Measurements from ENCODE around the gene ZNF367.
A peak's percentile ranks its signal among the peaks of the same experiment; 100 is the strongest.

The ZNF367 gene

DNA sequence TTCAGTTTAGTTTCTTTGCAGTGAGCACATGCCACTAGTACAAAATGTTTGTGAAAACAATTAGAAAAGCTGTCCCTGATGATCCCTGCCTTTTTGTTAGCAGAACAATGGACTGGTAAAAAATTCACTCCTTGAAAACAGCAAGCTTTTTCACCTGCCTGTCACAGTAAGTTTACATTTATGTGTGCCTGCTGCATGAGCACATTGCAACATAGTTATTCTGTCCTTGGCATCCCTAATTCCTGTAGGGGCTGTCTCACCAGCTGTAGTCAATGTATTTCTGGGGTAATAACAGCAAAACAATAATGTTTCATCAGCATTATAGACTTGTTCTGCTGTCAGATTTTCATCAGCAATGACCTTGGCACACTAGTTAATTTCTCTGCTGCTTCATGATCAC, 11.6 kb upstream of the ZNF367 start:
- Histone ChIP-seq H2AFZ (ENCODE audit: low read length) (no peak overlapping the region), H3F3A (ENCODE audit: low read depth) (no peaks in the 10 kb centered on the region), H3K79me2 (ENCODE audit: insufficient read depth, low read length) (no peaks in the 10 kb centered on the region), H4K20me1 (ENCODE audit: insufficient read depth, low read length, poor library complexity, severe bottlenecking) (no peaks in the 10 kb centered on the region), H3K27me3 (ENCODE audit: insufficient read depth, low read length, poor library complexity, severe bottlenecking) (no peaks in the 10 kb centered on the region), H3K4me2 (ENCODE audit: low read depth, low read length, poor library complexity, severe bottlenecking) (no peak overlapping the region), H3K4me3 (ENCODE audit: low read length, poor library complexity, severe bottlenecking) (no peak overlapping the region), H3K9me3 (ENCODE audit: insufficient read depth, low read depth, low read length) (no peaks in the 10 kb centered on the region), H3K36me3 (ENCODE audit: insufficient read depth, low read length) (no peaks in the 10 kb centered on the region), H3K9me2 (replicated peaks; ENCODE audit: low read depth, low read length) (no peaks in the 10 kb centered on the region), H3K9ac (ENCODE audit: low read depth, low read length, poor library complexity, severe bottlenecking) (no peak overlapping the region), H3K4me1 (ENCODE audit: insufficient read depth, low read length, poor library complexity, severe bottlenecking) (peaks cover 2% of the 10 kb centered on the region)
- TF ChIP-seq EZH2phosphoT487 (IDR thresholded peaks at IDR 0.05; ENCODE audit: borderline replicate concordance): no peak
- no peak for TF ChIP-seq CTCF (conservative IDR thresholded peaks at IDR 0.05; ENCODE audit: low read length)

DNA sequence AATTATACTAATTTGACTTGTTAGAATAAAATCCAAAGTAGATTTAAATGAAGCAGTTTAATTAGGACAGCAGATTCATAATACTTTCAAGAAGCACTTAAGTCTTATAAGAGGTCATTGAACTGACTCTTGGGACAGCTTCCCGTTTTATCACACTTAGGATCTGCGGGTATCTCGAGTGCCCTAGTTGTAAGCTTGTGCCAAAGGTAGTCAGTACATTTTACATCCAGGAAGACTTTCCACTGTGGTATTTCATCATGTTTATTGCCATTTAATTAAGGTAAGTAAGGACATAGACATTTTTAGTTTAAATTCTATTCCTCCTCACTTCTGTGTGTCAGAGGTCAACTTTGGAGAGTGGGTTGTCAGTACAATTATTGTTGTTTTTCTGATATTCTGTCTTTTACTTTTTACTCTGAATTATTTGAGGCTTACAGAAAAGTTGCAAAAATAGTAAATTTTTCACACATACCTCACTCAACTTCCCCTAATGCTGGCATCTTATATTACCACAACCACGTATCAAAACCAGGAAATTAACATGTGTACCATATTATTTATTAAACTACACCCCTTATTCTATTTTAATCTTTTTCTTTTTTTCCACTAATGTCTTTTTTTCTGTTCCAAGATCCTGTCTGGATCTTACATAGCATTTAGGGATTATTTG, 7.5 kb upstream of the ZNF367 start:
- Histone ChIP-seq H3K27me3 (ENCODE audit: insufficient read depth, low read length, poor library complexity, severe bottlenecking) (no peaks in the 10 kb centered on the region), H3K9ac (ENCODE audit: low read depth, low read length, poor library complexity, severe bottlenecking) (no peak overlapping the region), H3K79me2 (ENCODE audit: insufficient read depth, low read length) (no peaks in the 10 kb centered on the region), H4K20me1 (ENCODE audit: insufficient read depth, low read length, poor library complexity, severe bottlenecking) (no peaks in the 10 kb centered on the region), H3K9me2 (replicated peaks; ENCODE audit: low read depth, low read length) (no peaks in the 10 kb centered on the region), H3K9me3 (ENCODE audit: insufficient read depth, low read depth, low read length) (no peaks in the 10 kb centered on the region), H3K4me3 (ENCODE audit: low read length, poor library complexity, severe bottlenecking) (no peak overlapping the region), H3F3A (ENCODE audit: low read depth) (0 out of 2 replicates have a peak, but pooled peaks cover 3% of the 10 kb centered on the region), H2AFZ (ENCODE audit: low read length) (peak overlapping the region; percentile 40; the same call in 1 of the 2 replicates), H3K4me1 (ENCODE audit: insufficient read depth, low read length, poor library complexity, severe bottlenecking) (peaks cover 9% of the 10 kb centered on the region), H3K4me2 (ENCODE audit: low read depth, low read length, poor library complexity, severe bottlenecking) (no peak overlapping the region), H3K36me3 (ENCODE audit: insufficient read depth, low read length) (no peaks in the 10 kb centered on the region)
- no peak for TF ChIP-seq CTCF (conservative IDR thresholded peaks at IDR 0.05; ENCODE audit: low read length)
- no peak for TF ChIP-seq EZH2phosphoT487 (IDR thresholded peaks at IDR 0.05; ENCODE audit: borderline replicate concordance)

DNA sequence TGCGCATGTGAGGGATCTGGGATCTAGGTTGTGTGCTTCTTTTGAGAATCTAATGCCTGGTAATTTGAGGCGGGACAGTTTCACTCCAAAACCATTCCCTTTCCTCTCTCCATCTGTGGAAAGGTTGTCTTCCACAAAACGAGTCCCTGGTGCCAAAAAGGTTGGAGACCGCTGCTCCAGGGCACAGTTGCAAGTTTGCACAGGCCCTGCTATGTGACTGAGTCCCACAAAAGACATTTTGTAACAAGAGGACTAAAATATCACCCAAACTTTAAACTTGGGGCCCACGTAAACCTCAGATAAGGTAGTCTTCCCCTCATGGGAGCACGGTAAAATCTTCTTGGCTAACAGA, 5.8 kb upstream of the ZNF367 start:
- H3F3A ChIP-seq (ENCODE audit: low read depth): peaks cover 11% of the 10 kb centered on the region
- no peaks in the 10 kb centered on the region for H3K79me2 ChIP-seq (ENCODE audit: insufficient read depth, low read length)
- no peak overlapping the region for H3K4me2 ChIP-seq (ENCODE audit: low read depth, low read length, poor library complexity, severe bottlenecking)
- H3K9me2 ChIP-seq (replicated peaks; ENCODE audit: low read depth, low read length): no peaks in the 10 kb centered on the region
- no peak overlapping the region for H3K9ac ChIP-seq (ENCODE audit: low read depth, low read length, poor library complexity, severe bottlenecking)
- peak overlapping the region; percentile 18; the same call in 1 of the 2 replicates for H2AFZ ChIP-seq (ENCODE audit: low read length)
- H3K4me3 ChIP-seq (ENCODE audit: low read length, poor library complexity, severe bottlenecking): no peak overlapping the region
- H3K27me3 ChIP-seq (ENCODE audit: insufficient read depth, low read length, poor library complexity, severe bottlenecking): no peaks in the 10 kb centered on the region
- peaks cover 23% of the 10 kb centered on the region for H3K4me1 ChIP-seq (ENCODE audit: insufficient read depth, low read length, poor library complexity, severe bottlenecking)
- TF ChIP-seq CTCF (conservative IDR thresholded peaks at IDR 0.05; ENCODE audit: low read length): no peak
- TF ChIP-seq EZH2phosphoT487 (IDR thresholded peaks at IDR 0.05; ENCODE audit: borderline replicate concordance): no peak
- H4K20me1 ChIP-seq (ENCODE audit: insufficient read depth, low read length, poor library complexity, severe bottlenecking): no peaks in the 10 kb centered on the region
- H3K9me3 ChIP-seq (ENCODE audit: insufficient read depth, low read depth, low read length): no peaks in the 10 kb centered on the region
- H3K36me3 ChIP-seq (ENCODE audit: insufficient read depth, low read length): no peaks in the 10 kb centered on the region
